GM19397 (cell line): ENCODE data around the gene PLD1.
"Not testable (repeated sequence)": the region's sequence is repeated elsewhere in the genome, so short reads cannot be mapped to it uniquely, and the experiment has no call there.

Source experiments
- ATAC-seq: cut with Tn5 transposase; IDR thresholded peaks from one replicate; pipeline ENCODE4 v1.9.1; 2021; ENCODE audit warnings: mild to moderate bottlenecking, moderate library complexity; ENCODE audit not compliant: unreplicated experiment

The PLD1 gene

GRCh38 chr3:171565481-171566058 is 244.7 kb downstream of the PLD1 start:
- ATAC-seq, result no peak

- ATAC-seq, result no peak
These were observed 245.4 kb downstream of the PLD1 start for GRCh38 chr3:171564748-171565480.

DNA sequence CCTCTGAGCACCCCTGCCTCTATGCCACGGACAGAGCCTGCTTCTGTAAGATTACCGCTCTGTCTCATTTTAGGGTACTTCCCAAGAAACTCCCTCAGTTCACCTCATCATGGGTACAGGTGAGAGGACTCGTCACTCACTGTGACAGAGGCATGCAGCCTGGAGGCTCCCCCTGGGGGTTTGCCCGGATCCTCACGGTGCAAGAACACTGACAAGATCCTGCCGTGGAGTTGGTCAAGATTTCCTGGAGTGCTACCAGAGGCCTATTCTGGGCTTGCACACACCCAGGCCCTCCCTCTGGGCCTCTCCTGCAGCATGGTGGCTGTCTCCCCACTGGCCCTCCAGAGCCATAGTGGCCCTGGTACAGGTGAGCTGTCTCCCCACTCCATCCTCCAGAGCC is 247.0 kb downstream of the PLD1 start:
- no peak for ATAC-seq

- ATAC-seq, result not testable (repeated sequence)
These were observed 247.8 kb downstream of the PLD1 start for GRCh38 chr3:171562459-171562858.

GRCh38 chr3:171561596-171562323 is 248.5 kb downstream of the PLD1 start:
- ATAC-seq, result no peak

GRCh38 chr3:171559586-171559985 is 250.7 kb downstream of the PLD1 start:
- no peak for ATAC-seq

DNA sequence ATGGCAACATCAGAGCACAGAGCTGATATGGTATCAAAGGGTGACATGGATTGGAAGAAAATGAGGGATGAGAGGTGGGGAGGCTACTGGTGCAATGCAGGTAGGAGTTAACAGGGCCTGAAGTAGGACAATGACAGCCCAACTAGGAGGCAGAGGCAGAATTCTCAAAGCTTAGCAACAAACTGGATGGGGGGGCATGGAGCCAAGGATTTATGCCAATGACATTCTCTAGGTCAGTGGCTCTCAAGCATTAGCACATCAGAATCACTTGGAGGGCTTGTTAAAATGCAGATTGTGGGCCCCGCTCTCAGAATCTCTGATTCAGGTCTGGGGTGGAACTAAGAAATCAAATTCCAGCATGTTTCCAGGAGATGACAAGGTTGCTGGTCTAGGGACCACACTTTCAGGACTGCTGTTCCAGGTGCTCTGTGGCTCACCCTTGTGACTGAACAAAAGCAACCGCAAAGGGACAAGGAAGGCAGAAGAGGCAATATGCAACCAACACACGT is 252.0 kb downstream of the PLD1 start:
- no peak for ATAC-seq

DNA sequence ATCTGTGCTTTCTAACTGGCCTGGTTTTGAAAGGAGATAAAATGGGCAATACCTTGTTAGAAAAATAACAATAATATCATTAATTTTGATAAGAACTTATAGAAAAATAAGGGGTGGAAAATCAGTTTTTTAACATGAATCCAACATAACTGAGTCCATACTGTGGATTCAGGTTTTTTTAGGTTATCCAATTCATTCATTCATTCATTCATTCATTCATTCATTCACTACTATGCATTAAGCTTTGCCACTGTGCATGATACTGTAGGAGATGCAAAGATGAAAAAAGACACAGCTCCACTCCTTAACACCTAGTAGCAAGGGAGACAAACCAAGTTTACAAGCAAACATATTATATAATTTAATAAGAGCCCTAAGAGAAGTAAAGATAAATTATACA is 253.1 kb downstream of the PLD1 start:
- ATAC-seq, result no peak

GRCh38 chr3:171556574-171557145 is 253.6 kb downstream of the PLD1 start:
- ATAC-seq, result no peak

DNA sequence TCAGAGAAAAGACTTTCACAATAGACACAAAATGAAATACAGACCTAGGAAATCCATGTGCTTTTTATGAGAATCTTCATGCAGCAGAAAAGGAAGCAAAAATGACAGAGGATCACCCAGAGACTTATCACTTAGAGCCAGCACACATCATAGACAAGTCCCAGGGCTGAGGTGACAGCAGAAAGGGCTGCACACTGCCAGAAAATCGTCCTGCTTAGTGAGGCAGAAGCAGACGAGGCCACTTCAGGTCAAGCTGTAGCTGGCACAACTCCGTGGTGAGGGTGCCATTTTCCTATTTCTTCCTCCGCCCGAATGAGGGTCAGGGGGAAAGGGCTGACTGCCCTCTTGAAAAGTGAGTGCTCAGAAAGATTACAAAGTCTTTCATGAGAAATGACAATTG is 254.1 kb downstream of the PLD1 start:
- no peak for ATAC-seq

- no peak for ATAC-seq
These were observed 257.2 kb downstream of the PLD1 start for GRCh38 chr3:171553086-171553485.

DNA sequence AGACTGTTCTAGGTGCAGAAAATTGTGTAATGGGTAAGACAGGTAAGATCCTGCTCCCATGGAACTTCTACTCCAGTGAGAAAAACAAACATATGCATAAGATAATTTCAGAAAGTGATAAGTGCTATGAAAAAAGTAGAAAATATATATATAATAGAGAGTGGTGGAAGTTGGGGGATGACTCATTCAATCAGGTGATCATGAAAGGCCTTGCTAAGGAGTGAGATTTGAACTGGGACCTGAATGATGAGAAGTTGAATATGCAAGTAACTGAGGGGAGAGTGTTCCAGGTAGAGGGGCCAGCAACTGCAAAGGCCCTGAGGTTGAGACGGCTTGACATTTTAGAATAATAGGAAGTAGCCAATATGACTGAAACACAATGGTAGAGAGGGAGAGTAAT is 257.8 kb downstream of the PLD1 start:
- no peak for ATAC-seq

DNA sequence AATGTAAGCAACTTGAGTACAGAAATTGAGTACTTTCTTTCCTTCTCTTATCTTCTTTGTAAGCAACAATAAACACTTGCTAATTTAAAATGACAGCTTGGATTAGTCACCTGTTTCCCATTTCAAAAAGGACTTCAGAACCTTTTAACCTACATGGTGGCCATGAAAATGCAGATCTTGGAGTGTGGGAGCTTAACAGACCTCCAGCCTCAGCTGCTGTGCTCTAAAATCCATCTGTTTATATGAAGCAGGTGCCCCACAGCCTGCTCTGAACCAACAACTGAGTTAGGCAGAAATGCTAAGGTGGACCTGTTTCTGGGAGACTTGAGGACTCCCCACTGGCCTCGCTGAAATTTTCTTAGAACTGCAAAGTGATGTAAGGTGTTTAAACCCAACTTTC is 259.0 kb downstream of the PLD1 start:
- no peak for ATAC-seq
